ENCODE data around the gene STXBP1. TPM values are rescaled to one million over a fixed set of nuclear protein-coding genes. Genes with fewer than 3 reads are reported as not detected.

Gene STXBP1
- total and polyA plus RNA-seq, 2 of the 13 experiments (the other 11 are each of a cell fraction or from before 2014, with no cell fraction given): 2.9 TPM

DNA sequence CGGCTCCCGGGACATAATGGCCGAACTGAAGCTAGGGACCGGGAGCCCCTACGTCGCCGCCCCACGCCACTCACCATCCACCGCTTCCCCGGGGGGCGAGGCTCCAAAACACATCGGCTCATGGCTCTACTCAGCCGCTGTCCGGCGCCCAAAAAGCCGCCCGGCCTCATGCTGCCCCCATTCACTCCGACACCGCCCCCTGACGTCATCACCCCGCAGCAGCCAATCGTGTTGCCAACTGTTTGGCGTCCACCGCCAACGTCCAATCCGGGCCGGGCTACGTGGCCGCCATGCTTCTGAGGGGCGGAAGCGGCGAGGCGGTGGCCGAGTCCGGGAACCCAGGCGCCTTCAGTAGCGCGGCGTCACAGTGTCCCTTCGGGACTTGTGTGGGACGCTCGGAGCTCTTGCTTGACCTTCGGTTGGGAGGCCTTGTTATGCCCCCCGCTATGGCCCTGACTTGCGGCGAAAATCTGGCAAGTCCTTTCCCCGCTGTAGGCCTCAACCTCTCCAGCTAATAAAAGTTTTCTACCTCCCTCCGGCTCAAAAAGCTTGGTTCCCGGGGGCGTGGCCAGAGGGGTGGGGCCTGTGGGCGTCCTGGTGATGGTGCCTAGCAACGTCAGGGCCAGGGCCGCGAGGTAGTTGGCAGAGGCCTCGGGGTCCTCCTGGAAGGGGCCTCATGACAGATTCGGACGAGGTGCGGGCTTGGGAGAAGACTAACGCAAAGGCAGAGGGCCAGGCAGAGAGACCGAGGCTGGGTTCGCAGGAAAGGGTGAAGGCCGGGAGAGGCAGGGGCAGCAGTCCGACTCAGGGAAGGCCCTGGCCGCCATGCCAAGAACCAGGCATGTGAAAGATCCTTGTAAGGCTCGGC, 103.6 kb downstream of the STXBP1 start, which contains the start of the genes PTRH1 and TTC16 (continued):
- peak; percentile 13; the same call in 1 of the 2 replicates for TF ChIP-seq ZNF451 (CRISPR knock-in tag; IDR thresholded peaks at IDR 0.05)
- TF ChIP-seq ZNF83 (CRISPR knock-in tag; IDR thresholded peaks at IDR 0.05; ENCODE audit: borderline replicate concordance): no peak
- TF ChIP-seq MTF2 (CRISPR knock-in tag; IDR thresholded peaks at IDR 0.05; ENCODE audit: borderline replicate concordance): no peak
- peak; percentile 98 for TF ChIP-seq HOXA3 (CRISPR knock-in tag; IDR thresholded peaks at IDR 0.05)
- TF ChIP-seq TRIM24 (CRISPR knock-in tag; IDR thresholded peaks at IDR 0.05): no peak
- no peak for TF ChIP-seq IKZF1 (IDR thresholded peaks at IDR 0.05)
- TF ChIP-seq SNAPC2 (CRISPR knock-in tag; IDR thresholded peaks at IDR 0.05): no peak
- TF ChIP-seq HNRNPL (IDR thresholded peaks at IDR 0.05; ENCODE audit: low read depth, low read length): peak; percentile 34; the same call in 1 of the 2 replicates
- TF ChIP-seq, protein P1, sequence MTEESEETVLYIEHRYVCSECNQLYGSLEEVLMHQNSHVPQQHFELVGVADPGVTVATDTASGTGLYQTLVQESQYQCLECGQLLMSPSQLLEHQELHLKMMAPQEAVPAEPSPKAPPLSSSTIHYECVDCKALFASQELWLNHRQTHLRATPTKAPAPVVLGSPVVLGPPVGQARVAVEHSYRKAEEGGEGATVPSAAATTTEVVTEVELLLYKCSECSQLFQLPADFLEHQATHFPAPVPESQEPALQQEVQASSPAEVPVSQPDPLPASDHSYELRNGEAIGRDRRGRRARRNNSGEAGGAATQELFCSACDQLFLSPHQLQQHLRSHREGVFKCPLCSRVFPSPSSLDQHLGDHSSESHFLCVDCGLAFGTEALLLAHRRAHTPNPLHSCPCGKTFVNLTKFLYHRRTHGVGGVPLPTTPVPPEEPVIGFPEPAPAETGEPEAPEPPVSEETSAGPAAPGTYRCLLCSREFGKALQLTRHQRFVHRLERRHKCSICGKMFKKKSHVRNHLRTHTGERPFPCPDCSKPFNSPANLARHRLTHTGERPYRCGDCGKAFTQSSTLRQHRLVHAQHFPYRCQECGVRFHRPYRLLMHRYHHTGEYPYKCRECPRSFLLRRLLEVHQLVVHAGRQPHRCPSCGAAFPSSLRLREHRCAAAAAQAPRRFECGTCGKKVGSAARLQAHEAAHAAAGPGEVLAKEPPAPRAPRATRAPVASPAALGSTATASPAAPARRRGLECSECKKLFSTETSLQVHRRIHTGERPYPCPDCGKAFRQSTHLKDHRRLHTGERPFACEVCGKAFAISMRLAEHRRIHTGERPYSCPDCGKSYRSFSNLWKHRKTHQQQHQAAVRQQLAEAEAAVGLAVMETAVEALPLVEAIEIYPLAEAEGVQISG (CRISPR knock-in tag; IDR thresholded peaks at IDR 0.05): peak; percentile 78
- TF ChIP-seq TARDBP (CRISPR knock-in tag; IDR thresholded peaks at IDR 0.05): 0 out of 2 replicates have a peak, but pooled peaks have one; percentile 37
- TF ChIP-seq ZMYM2 (CRISPR knock-in tag; IDR thresholded peaks at IDR 0.05): no peak
- TF ChIP-seq, protein P2, sequence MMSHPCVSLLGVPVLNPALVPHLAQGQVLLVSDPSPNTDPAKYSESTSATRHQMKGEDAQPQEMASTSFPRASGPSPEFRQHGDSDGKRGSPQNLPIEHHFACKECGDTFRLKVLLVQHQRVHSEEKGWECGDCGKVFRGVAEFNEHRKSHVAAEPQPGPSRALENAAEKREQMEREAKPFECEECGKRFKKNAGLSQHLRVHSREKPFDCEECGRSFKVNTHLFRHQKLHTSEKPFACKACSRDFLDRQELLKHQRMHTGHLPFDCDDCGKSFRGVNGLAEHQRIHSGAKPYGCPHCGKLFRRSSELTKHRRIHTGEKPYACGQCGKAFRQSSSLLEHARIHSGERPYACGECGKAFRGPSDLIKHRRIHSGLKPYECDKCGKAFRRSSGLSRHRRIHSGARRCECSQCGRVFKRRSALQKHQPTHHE (CRISPR knock-in tag; IDR thresholded peaks at IDR 0.05; ENCODE audit: borderline replicate concordance): 0 out of 2 replicates have a peak, but pooled peaks have one; percentile 34
- 0 out of 2 replicates have a peak, but pooled peaks have one; percentile 20 for TF ChIP-seq ZMYM4 (CRISPR knock-in tag; IDR thresholded peaks at IDR 0.05)
- TF ChIP-seq ZNF446 (CRISPR knock-in tag; IDR thresholded peaks at IDR 0.05): no peak
- no peak for TF ChIP-seq ATRX (CRISPR knock-in tag; IDR thresholded peaks at IDR 0.05; ENCODE audit: borderline replicate concordance)
- TF ChIP-seq, protein P3, sequence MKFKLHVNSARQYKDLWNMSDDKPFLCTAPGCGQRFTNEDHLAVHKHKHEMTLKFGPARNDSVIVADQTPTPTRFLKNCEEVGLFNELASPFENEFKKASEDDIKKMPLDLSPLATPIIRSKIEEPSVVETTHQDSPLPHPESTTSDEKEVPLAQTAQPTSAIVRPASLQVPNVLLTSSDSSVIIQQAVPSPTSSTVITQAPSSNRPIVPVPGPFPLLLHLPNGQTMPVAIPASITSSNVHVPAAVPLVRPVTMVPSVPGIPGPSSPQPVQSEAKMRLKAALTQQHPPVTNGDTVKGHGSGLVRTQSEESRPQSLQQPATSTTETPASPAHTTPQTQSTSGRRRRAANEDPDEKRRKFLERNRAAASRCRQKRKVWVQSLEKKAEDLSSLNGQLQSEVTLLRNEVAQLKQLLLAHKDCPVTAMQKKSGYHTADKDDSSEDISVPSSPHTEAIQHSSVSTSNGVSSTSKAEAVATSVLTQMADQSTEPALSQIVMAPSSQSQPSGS (CRISPR knock-in tag; IDR thresholded peaks at IDR 0.05): peak; percentile 83
- peak; percentile 67 for TF ChIP-seq ZNF883 (CRISPR knock-in tag; IDR thresholded peaks at IDR 0.05; ENCODE audit: not compliant biosample characterization)
- TF ChIP-seq RBM39 (IDR thresholded peaks at IDR 0.05; ENCODE audit: low read depth, low read length, poor library complexity, severe bottlenecking): no peak
- TF ChIP-seq, protein P4, sequence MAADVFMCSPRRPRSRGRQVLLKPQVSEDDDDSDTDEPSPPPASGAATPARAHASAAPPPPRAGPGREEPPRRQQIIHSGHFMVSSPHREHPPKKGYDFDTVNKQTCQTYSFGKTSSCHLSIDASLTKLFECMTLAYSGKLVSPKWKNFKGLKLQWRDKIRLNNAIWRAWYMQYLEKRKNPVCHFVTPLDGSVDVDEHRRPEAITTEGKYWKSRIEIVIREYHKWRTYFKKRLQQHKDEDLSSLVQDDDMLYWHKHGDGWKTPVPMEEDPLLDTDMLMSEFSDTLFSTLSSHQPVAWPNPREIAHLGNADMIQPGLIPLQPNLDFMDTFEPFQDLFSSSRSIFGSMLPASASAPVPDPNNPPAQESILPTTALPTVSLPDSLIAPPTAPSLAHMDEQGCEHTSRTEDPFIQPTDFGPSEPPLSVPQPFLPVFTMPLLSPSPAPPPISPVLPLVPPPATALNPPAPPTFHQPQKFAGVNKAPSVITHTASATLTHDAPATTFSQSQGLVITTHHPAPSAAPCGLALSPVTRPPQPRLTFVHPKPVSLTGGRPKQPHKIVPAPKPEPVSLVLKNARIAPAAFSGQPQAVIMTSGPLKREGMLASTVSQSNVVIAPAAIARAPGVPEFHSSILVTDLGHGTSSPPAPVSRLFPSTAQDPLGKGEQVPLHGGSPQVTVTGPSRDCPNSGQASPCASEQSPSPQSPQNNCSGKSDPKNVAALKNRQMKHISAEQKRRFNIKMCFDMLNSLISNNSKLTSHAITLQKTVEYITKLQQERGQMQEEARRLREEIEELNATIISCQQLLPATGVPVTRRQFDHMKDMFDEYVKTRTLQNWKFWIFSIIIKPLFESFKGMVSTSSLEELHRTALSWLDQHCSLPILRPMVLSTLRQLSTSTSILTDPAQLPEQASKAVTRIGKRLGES (CRISPR knock-in tag; IDR thresholded peaks at IDR 0.05; ENCODE audit: borderline replicate concordance): no peak
- 0 out of 2 replicates have a peak, but pooled peaks have one; percentile 32 for TF ChIP-seq TSC22D2 (CRISPR knock-in tag; IDR thresholded peaks at IDR 0.05; ENCODE audit: borderline replicate concordance)
- peak; percentile 49; the same call in 1 of the 2 replicates for TF ChIP-seq ZSCAN25 (CRISPR knock-in tag; IDR thresholded peaks at IDR 0.05)

Measured in HepG2 (cell line).